Measurements from ENCODE around the gene CDH4. TPM values are rescaled to one million over a fixed set of nuclear protein-coding genes. Genes with fewer than 3 reads are reported as not detected.

CDH4 gene
- total RNA-seq, 2 donors from 2014 or later, result 0.07 to 0.94 TPM

- Histone ChIP-seq H3K4me3 (no peak overlapping the region), H3K27ac (no peak overlapping the region), H3K9me3 (no peaks in the 10 kb centered on the region), H3K36me3 (no peaks in the 10 kb centered on the region), H3K27me3 (no peaks in the 10 kb centered on the region), H3K4me1 (no peaks in the 10 kb centered on the region)
- TF ChIP-seq CTCF (IDR thresholded peaks at IDR 0.05), result no peak
- DNase-seq (ENCODE audit: low spot score), result no peak
Measured at GRCh38 chr20:61671559-61671958, 419.5 kb downstream of the CDH4 start.

DNA sequence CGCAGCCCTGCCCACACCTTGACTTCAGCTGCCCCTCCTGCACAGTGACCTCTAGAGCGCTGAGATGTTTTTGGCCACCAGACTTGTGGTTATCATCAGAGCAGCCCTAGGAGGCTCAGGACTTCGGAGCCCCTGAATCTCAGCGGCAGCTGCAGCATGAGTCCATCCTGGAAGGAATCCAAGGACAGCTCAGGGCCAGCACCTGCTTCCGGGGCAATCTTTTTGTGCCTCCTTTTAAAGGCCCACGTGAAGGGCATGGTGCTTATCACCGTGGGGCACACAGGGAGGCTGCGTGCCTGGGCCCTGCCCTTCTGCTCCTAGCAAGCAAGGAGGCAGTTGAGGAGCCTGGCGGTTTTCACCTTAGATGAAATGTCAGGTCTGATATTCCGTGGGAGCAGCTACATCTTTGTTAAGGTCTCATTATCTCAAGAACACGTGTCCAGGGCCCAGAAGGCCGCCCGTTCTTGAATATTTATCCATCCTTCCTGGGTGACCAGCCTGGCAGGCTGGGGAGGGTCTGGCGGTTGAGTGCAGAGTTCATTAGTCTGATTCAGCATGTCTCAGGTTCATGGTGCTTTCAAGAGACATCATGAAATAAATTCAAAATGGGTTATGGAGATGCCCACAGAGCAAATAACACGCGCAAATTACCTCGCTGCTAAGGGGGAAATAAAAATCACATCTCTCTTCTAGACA, 421.2 kb downstream of the CDH4 start:
- H3K9me3 ChIP-seq, result no peaks in the 10 kb centered on the region
- no peaks in the 10 kb centered on the region for H3K4me1 ChIP-seq
- H3K27me3 ChIP-seq, result no peaks in the 10 kb centered on the region
- no peak for DNase-seq (ENCODE audit: low spot score)
- no peaks in the 10 kb centered on the region for H3K36me3 ChIP-seq
- no peak for TF ChIP-seq CTCF (IDR thresholded peaks at IDR 0.05)
- H3K27ac ChIP-seq, result no peak overlapping the region
- no peak overlapping the region for H3K4me3 ChIP-seq

GRCh38 chr20:61674121-61674520, 422.1 kb downstream of the CDH4 start:
- no peak for DNase-seq (ENCODE audit: low spot score)
- H3K27ac ChIP-seq, result no peak overlapping the region
- no peaks in the 10 kb centered on the region for H3K36me3 ChIP-seq
- no peak overlapping the region for H3K4me3 ChIP-seq
- H3K27me3 ChIP-seq, result no peaks in the 10 kb centered on the region
- H3K4me1 ChIP-seq, result no peaks in the 10 kb centered on the region
- TF ChIP-seq CTCF (IDR thresholded peaks at IDR 0.05), result no peak
- H3K9me3 ChIP-seq, result no peaks in the 10 kb centered on the region

GRCh38 chr20:61674688-61675087, 422.6 kb downstream of the CDH4 start:
- no peak overlapping the region for H3K4me3 ChIP-seq
- no peak for TF ChIP-seq CTCF (IDR thresholded peaks at IDR 0.05)
- H3K9me3 ChIP-seq, result no peaks in the 10 kb centered on the region
- no peak for DNase-seq (ENCODE audit: low spot score)
- no peaks in the 10 kb centered on the region for H3K27me3 ChIP-seq
- H3K4me1 ChIP-seq, result no peaks in the 10 kb centered on the region
- no peak overlapping the region for H3K27ac ChIP-seq
- H3K36me3 ChIP-seq, result no peaks in the 10 kb centered on the region

DNA sequence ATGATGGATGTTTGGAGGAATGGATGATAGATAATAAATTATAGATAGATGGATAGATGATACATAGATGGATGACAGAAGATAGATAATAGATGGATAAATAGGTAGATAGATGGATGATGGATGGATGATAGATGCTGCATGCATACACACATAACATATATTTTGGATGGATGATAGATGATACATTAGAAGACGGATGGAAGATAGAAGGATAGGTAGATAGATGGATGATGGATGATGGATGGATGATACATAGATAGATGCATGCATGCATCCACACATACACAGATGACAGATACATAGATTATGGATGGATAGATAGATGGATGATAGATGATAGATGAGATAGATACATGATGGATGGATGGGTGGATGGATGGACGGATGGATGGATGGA, 425.9 kb downstream of the CDH4 start:
- Histone ChIP-seq H3K27me3 (no peaks in the 10 kb centered on the region), H3K36me3 (no peaks in the 10 kb centered on the region), H3K4me1 (no peaks in the 10 kb centered on the region), H3K4me3 (no peak overlapping the region), H3K27ac (no peak overlapping the region), H3K9me3 (no peaks in the 10 kb centered on the region)
- no peak for TF ChIP-seq CTCF (IDR thresholded peaks at IDR 0.05)
- DNase-seq (ENCODE audit: low spot score), result no peak

DNA sequence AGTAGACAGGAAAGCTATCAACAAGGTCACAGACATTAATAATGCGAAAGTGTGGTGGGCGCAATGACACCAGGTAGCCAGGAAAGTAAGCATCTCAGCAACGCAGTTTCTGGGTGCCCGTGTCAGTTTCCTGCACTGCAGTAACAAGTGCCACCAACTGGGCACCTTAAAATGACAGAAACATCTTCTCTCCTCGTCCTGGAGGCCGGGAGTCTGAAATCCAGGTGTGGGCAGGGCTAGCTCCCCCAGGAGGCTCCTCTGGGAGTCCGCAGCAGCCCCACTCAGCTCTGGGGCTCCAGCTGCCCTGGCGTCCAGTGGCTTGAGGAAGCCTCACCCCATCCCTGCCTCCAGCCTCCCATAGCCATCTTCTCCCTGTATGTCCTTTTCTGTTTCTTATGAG, 426.4 kb downstream of the CDH4 start:
- Histone ChIP-seq H3K36me3 (no peaks in the 10 kb centered on the region), H3K4me1 (no peaks in the 10 kb centered on the region), H3K27ac (no peak overlapping the region), H3K9me3 (no peaks in the 10 kb centered on the region), H3K27me3 (no peaks in the 10 kb centered on the region), H3K4me3 (no peak overlapping the region)
- TF ChIP-seq CTCF (IDR thresholded peaks at IDR 0.05), result no peak
- no peak for DNase-seq (ENCODE audit: low spot score)
